AG09319 (cell line): ENCODE results near the gene PAGE5.

ENCODE experiments used
- DNase-seq: peaks from one replicate; pipeline ENCODE4 v3.0.0-alpha.2; 2010; ENCODE audit warnings: low read depth; ENCODE audit errors: extremely low read depth
- TF ChIP-seq, protein P1 (sequence below): IDR thresholded peaks from 2 replicates; pipeline ENCODE4 v1.5.1; 2011; ENCODE audit warnings: low read depth, mild to moderate bottlenecking, inconsistent platforms, low read length, moderate library complexity

Gene PAGE5, protein sequence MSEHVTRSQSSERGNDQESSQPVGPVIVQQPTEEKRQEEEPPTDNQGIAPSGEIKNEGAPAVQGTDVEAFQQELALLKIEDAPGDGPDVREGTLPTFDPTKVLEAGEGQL

DNA sequence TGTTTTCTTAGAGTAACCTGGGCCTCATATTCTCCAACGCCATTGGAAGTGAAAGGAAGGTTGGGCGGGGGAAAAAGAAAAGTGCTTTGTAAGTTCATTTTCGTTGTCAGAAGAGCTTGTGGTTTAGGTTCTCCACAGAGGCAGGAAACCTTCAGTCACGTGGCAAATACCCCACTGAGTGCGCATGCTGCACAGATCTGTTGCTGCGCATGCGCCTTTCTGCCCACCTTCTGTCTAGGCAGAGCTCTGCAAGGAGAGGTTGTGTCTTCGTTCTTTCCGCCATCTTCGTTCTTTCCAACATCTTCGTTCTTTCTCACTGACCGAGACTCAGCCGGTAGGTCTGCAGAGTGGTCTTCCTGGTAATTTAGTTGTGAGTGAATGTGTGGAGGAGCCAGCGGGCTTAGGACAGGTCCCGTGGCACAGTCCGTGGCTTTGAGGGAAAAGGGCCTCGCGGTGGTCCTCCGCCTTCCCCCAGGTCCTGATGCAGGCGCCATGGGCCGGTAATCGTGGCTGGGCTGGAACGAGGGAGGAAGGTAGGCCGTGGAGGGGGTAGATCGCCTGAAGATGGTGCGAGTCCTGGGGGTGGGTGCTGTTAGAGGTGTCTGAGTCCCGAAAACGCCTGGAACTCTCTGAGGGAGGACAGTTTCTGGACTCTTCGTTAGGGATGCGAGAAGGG lies at the start of gene PAGE5:
TSS of gene PAGE5 (plus strand) at position 228 of the 676 bp plus-strand sequence. CDS start 1,037 bp downstream, outside the sequence.
- TF ChIP-seq, protein P1, sequence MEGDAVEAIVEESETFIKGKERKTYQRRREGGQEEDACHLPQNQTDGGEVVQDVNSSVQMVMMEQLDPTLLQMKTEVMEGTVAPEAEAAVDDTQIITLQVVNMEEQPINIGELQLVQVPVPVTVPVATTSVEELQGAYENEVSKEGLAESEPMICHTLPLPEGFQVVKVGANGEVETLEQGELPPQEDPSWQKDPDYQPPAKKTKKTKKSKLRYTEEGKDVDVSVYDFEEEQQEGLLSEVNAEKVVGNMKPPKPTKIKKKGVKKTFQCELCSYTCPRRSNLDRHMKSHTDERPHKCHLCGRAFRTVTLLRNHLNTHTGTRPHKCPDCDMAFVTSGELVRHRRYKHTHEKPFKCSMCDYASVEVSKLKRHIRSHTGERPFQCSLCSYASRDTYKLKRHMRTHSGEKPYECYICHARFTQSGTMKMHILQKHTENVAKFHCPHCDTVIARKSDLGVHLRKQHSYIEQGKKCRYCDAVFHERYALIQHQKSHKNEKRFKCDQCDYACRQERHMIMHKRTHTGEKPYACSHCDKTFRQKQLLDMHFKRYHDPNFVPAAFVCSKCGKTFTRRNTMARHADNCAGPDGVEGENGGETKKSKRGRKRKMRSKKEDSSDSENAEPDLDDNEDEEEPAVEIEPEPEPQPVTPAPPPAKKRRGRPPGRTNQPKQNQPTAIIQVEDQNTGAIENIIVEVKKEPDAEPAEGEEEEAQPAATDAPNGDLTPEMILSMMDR: no peak
- DNase-seq: no peak

DNA sequence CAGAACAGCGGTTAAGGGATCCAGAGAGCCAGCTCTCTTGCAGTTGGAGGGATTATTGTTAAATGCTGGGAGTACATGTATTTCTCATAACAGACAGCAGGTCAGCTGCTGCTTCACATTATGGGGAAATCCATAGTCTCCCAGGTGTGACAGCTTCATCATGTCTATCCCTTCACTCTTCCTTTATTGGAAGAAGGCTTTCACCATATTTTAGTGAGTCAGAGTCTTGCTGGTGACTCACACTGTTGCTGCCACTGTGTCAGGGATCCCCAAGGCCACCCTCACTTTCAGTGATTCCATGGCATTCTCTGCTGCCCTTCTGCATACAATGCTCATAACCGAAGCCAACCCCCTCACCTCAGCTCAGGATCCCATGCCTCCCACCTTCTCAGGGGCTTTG lies 32.9 kb upstream of the PAGE5 start:
- no peak for DNase-seq
- TF ChIP-seq, protein P1: no peak

DNA sequence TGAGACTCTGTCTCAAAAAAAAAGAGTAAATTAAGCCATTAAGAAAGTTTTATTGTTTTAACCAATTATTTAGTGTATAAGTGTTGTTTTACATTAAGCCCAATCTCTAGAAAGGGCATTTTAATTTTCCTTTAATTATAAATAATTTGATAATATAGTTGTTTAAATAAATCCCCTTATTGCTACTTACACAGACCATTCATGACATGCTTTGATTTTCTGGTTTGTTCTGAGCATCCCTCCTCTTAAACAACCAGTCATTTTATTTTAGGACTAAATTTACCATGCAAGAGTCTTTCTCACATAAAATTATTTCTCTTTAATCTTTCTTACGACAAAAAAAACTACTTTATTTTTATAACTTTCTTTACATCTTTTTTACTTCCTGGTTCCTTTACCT lies 23.5 kb upstream of the PAGE5 start:
- DNase-seq: no peak
- TF ChIP-seq, protein P1: no peak

DNA sequence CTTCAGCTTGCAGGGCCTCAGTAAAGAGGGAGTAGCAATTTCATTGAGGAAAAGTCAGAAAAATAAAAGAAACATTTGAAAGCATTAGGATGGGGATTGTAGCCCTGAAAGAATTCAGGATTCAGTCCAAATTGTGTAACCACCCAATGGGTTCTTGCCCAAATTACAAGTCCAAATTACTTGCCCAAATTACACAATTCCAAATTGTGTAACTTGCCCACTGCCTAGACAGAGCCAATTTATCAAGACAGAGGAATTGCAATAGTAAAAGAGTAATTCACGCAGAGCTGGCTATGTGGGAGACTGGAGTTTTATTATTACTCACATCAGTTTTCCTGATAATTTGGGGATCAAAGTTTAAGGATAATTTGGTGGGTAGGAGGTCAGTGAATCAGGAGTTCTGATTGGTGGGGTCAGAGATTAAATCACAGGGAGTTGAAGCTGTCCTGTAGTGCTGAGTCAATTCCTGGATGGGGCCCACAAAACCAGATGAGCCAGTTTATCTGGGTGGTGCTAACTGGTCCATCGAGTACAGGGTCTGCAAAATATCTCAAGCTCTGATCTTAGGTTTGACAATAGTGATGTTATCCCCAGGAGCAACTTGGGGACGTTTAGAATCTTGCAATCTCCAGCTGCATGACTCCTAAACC lies 18.1 kb upstream of the PAGE5 start:
- TF ChIP-seq, protein P1: no peak
- DNase-seq: no peak

DNA sequence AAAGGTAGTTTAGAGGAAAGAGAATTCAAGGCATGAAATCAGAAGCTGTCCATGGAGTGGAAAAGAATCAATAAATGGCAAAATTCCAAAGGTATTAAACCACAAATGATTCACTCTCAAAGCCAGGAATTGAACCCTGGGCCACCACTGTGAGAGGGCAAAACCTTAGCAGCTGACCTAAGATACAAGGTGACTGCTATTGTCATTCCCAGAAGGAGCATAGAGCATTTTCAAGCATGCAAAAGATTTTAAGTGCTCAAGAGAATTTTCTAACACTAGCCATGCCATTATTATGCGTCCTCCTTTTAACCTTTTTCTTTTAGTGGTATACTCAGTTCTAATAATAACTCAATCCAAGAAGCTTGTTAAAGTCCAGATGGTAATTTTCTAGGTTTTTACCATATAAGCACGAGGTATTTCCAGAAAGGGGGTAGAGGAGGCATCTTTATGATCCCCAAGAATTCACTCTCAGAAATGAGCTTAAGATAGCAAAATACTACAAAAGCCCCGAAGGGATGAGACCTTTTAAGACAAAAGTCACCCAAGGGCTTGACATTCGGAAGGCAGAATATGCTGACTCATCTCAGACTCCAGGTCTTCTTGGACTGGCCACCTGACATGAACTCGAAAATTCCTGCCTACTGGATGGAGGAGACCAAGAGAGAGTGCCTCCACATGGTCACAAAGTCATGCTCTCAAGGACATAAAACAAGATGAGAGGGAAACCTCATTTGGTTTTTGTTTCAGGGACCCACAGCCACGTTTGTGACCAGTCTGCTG lies 13.8 kb upstream of the PAGE5 start:
- DNase-seq: no peak
- TF ChIP-seq, protein P1: no peak

DNA sequence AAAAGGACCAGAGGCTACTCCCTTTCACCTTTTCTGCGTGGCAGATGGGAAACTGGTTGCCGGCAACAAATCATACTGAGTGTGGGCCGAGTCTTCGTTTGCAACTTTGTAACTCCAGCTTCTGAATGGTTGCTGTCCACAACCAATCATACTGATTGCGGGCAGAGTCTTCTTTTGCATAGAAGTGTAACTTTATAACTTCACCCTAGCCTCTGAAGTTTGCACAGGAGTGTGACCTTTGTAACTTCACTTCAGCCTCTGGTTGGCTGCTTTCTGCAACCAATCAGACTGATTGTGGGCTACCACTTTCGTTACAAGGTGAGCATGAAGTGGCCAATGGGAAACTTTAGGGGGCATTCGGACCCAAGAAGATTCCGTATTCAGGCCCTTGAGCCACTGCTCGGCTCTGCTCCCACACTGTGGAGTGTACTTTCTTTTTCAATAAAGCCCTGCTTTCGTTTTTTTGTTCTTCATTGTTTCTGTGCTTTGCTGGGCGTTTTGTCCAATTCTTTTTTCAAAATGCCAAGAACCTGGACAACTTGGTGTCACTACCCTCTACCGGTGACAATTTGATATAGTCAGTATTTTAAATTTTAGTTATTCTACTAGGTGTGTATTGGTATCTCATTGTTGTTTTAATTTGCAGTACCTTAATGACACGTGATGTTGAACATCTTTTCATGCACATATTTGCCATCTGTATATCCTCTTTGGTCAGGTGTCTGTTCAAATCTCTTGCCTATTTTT lies 9.0 kb upstream of the PAGE5 start:
- TF ChIP-seq, protein P1: no peak
- no peak for DNase-seq
